ENCODE measurements around the gene SYCE3. TPM values are rescaled to one million over a fixed set of nuclear protein-coding genes. Genes with fewer than 3 reads are reported as not detected.
A peak's percentile ranks its signal among the peaks of the same experiment; 100 is the strongest.
"Not testable (repeated sequence)": the region's sequence is repeated elsewhere in the genome, so short reads cannot be mapped to it uniquely, and the experiment has no call there.

SYCE3 gene
- total RNA-seq, 1 experiment from 2014 or later = not detected

GRCh38 chr22:50544078-50544745 is 18.5 kb downstream of the SYCE3 start:
- DNase-seq = no peak

DNA sequence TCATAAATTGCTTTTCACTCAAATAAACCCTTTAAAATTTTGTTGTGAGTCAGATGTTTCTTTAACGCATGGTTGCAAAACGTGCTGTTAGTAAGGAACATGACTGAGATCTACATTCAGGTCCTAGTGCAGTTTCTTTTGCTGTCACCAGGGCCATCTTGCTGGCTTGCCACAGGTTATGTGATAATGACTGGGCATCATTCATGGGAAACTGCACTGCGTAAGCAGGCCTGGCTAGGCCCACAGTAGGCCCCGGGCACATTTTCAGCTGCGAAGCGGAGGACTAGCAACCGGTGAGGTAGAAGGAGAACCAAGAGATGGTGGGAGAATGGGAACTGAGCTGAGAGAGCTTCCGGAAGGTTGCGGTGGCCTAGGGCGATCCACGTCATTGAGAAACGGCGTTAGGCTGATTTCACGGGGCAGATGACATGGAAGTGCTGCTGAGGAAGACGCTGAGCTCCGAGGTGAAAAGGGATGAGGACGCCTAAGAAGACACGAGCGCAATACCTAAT is 20.2 kb downstream of the SYCE3 start:
- H3K9me3 ChIP-seq = no peaks in the 10 kb centered on the region
- POLR2A ChIA-PET = no interaction called here
- no peaks in the 10 kb centered on the region for H3K27me3 Mint-ChIP-seq (ENCODE audit: insufficient read depth, unreplicated experiment)
- H3K9me3 Mint-ChIP-seq (ENCODE audit: unreplicated experiment) = no peaks in the 10 kb centered on the region
- TF ChIP-seq, protein P1, sequence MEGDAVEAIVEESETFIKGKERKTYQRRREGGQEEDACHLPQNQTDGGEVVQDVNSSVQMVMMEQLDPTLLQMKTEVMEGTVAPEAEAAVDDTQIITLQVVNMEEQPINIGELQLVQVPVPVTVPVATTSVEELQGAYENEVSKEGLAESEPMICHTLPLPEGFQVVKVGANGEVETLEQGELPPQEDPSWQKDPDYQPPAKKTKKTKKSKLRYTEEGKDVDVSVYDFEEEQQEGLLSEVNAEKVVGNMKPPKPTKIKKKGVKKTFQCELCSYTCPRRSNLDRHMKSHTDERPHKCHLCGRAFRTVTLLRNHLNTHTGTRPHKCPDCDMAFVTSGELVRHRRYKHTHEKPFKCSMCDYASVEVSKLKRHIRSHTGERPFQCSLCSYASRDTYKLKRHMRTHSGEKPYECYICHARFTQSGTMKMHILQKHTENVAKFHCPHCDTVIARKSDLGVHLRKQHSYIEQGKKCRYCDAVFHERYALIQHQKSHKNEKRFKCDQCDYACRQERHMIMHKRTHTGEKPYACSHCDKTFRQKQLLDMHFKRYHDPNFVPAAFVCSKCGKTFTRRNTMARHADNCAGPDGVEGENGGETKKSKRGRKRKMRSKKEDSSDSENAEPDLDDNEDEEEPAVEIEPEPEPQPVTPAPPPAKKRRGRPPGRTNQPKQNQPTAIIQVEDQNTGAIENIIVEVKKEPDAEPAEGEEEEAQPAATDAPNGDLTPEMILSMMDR (IDR thresholded peaks at IDR 0.05; ENCODE audit: insufficient read depth in 1 of 2, low read depth in 1 of 2, low read length in 1 of 2, severe bottlenecking in 1 of 2, unreplicated experiment in 1 of 2) = no peak
- H3K27me3 ChIP-seq (replicated peaks; ENCODE audit: control insufficient read depth, insufficient read depth, low read length) = no peaks in the 10 kb centered on the region
- no peak overlapping the region for H3K27ac Mint-ChIP-seq (ENCODE audit: unreplicated experiment)
- CTCF ChIA-PET = no interaction called here
- H3K4me1 Mint-ChIP-seq (ENCODE audit: low read depth, unreplicated experiment) = peaks cover 7% of the 10 kb centered on the region
- no peak overlapping the region for H3K4me3 ChIP-seq (ENCODE audit: low read depth, low read length)
- intact Hi-C loops (cut with micrococcal nuclease; ENCODE audit: unreplicated experiment) = no loop called here
- no peak for DNase-seq
- H3K36me3 Mint-ChIP-seq (ENCODE audit: insufficient read depth, unreplicated experiment) = peaks cover 6% of the 10 kb centered on the region
- H3K36me3 ChIP-seq (ENCODE audit: control insufficient read depth, insufficient read depth, low read length) = no peaks in the 10 kb centered on the region
- no peak overlapping the region for H3K4me3 Mint-ChIP-seq (ENCODE audit: unreplicated experiment)
- peaks cover 25% of the 10 kb centered on the region for H3K4me1 ChIP-seq
- no TSS peak for BruUV-seq (replicated peaks)

More at GRCh38 chr22:50544078-50544745, 18.5 kb downstream of the SYCE3 start:
- BruUV-seq (replicated peaks) = no TSS peak
- no peaks in the 10 kb centered on the region for H3K4me1 Mint-ChIP-seq (ENCODE audit: low read depth, unreplicated experiment)
- Histone ChIP-seq H3K4me3 (ENCODE audit: low read depth, low read length) (no peak overlapping the region), H3K4me1 (peaks cover 15% of the 10 kb centered on the region), H3K9me3 (no peaks in the 10 kb centered on the region), H3K36me3 (ENCODE audit: control insufficient read depth, insufficient read depth, low read length) (no peaks in the 10 kb centered on the region), H3K27me3 (replicated peaks; ENCODE audit: control insufficient read depth, insufficient read depth, low read length) (no peaks in the 10 kb centered on the region)
- intact Hi-C loops (cut with micrococcal nuclease; ENCODE audit: unreplicated experiment) = no loop called here
- H3K27ac Mint-ChIP-seq (ENCODE audit: unreplicated experiment) = no peak overlapping the region
- TF ChIP-seq, protein P1 (IDR thresholded peaks at IDR 0.05; ENCODE audit: insufficient read depth in 1 of 2, low read depth in 1 of 2, low read length in 1 of 2, severe bottlenecking in 1 of 2, unreplicated experiment in 1 of 2) = peak in 1 of 2 experiments; percentile 9
- H3K4me3 Mint-ChIP-seq (ENCODE audit: unreplicated experiment) = no peak overlapping the region
- ChIA-PET CTCF (no interaction called here), POLR2A (no interaction called here)
- H3K27me3 Mint-ChIP-seq (ENCODE audit: insufficient read depth, unreplicated experiment) = no peaks in the 10 kb centered on the region
- no peaks in the 10 kb centered on the region for H3K9me3 Mint-ChIP-seq (ENCODE audit: unreplicated experiment)
- H3K36me3 Mint-ChIP-seq (ENCODE audit: insufficient read depth, unreplicated experiment) = peaks cover 6% of the 10 kb centered on the region

DNA sequence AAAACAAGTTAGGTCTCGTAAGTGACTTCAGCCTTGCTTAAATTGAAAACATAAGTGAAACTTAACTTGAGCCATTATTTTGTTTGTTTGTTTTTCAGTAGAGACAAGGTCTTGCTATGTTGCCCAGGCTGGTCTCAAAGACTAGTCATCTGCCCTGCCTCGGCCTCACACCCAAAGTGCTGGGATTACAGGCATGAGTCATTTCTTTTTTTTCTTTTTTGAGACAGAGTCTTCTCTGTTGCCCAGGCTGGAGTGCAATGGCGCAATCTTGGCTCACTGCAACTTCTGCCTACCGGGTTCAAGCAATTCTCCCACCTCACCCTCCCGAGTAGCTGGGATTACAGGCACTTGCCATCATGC is 21.1 kb downstream of the SYCE3 start:
- DNase-seq; H3K4me3 Mint-ChIP-seq (ENCODE audit: unreplicated experiment); H3K27ac Mint-ChIP-seq (ENCODE audit: unreplicated experiment); H3K9me3 Mint-ChIP-seq (ENCODE audit: unreplicated experiment); H3K27me3 ChIP-seq (replicated peaks; ENCODE audit: control insufficient read depth, insufficient read depth, low read length); H3K36me3 ChIP-seq (ENCODE audit: control insufficient read depth, insufficient read depth, low read length); H3K36me3 Mint-ChIP-seq (ENCODE audit: insufficient read depth, unreplicated experiment); H3K4me1 Mint-ChIP-seq (ENCODE audit: low read depth, unreplicated experiment); BruUV-seq (replicated peaks); H3K9me3 ChIP-seq; H3K27me3 Mint-ChIP-seq (ENCODE audit: insufficient read depth, unreplicated experiment); H3K4me3 ChIP-seq (ENCODE audit: low read depth, low read length); intact Hi-C loops (cut with micrococcal nuclease; ENCODE audit: unreplicated experiment); POLR2A ChIA-PET: not testable (repeated sequence)
- CTCF ChIA-PET = interaction anchor here (1.1 kb wide), 1 partner anchor 21 kb away, joined by 3 read pairs; the partner anchor contains the start of gene SYCE3
- H3K4me1 ChIP-seq = peaks cover 25% of the 10 kb centered on the region

Measured in Caco-2 (cell line).